Activated CD8-positive, alpha-beta memory T cell treated with anti-CD3 and anti-CD28 coated beads for 24 hours (primary cell): ENCODE data around the gene HINT1.
"Not testable (repeated sequence)": the region's sequence is repeated elsewhere in the genome, so short reads cannot be mapped to it uniquely, and the experiment has no call there.

ENCODE experiments used
- DNase-seq: peaks from one replicate; pipeline ENCODE4 v3.0.0-alpha.2; 2020

HINT1 gene

DNA sequence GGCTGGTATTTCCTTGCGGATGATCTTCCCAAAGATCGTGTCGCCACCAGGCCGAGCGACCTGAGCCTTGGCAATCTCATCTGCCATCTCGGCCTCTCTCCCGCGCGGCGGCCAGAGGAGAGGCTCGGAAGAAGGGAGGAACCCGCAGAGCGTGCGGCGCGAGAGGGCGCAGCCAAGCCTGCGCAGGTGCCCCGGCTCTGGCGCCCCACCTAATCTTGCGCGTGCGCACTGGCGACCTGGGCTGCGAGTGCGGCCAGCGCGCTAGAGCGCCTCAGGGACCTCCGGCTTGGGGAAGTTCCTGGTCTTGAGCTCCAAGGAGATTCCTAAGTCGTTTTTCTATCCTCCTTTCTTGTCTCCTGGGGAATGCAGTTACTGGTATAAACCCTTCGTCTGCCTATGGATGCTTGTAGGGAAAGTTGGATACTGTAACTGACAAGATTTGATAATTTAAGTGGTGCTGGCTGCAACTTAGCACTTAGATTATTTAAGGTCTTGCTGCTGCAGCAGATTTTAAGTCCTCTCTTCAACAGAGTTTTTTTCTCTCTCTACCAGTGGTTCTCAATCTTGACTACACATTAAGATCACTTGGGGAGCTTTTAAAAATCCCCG is at the start of gene HINT1:
HINT1 (minus strand) TSS at position 138 of the 609 bp plus-strand sequence; CDS start at position 87, 51 bp downstream.
- DNase-seq = peak; percentile 97

DNA sequence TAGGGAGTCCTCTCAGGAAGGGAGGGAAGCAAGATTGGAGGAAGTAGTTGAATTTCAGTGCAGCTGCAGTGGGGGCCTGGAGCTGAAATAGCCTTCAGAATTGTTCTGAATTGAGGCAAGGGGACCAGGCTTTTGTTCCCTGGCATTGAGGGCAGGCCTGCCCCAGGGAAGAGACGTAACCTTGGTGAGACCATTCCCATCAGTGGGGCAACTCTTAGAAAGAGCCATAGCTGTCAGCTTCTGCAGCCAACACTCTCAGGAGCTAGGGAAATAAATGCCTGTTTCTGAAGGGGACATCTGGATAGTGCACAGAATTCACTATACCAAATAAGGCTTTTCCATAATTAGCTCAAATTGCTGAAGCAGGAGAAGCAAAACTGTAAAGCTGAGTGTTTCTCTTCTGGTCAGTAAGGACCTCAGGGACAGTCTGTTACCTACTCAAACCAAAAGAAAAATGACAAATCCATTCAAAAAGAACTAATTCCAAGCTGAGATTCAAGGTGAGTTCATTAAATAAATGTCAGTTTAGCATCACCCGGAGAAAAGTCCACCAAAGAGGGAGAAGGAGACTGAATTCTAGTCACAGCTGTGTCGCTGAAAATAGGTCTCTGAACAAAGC is 49.7 kb upstream of the HINT1 start:
- DNase-seq = no peak

DNA sequence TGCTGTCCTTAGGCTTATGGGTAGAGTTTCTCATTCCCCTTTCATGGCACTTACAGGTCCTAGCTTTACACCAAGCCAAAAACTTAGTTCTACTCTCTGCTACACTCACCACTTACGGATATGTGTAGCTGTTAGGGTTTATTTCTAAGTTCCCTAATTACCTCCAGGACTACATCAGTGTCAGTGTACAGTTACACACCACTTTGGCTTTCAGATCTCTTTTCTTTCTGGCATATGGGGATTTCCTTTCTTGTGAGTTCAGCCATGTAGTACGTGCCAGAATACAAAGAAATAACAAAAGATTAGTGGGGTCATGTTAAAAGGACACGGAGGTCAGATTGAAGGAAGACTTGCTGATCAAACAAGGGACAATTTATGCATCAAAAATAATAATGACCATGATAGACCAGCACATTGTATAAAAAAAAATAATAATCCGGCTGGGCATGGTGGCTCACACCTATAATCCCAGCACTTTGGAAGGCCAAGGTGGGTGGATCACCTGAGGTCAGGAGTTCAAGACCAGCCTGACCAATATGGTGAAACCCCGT is 47.5 kb upstream of the HINT1 start:
- no peak for DNase-seq

DNA sequence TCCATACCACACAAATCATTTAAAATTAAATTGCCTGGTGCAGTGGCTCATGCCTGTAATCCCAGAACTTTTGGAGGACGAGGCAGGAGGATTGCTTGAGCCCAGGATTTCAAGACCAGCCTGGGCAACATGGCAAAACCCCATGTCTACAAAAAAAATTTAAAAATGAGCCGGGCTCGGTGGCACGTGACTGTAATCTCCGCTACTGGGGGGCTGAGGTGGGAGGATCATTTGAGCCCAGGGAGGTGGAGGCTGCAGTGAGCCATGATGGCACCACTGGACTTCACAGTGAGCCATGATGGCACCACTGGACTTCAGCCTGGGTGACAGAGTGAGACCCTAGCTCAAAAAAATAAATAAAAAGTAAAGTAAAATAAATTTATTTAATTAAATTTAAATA is 46.6 kb upstream of the HINT1 start:
- no peak for DNase-seq

DNA sequence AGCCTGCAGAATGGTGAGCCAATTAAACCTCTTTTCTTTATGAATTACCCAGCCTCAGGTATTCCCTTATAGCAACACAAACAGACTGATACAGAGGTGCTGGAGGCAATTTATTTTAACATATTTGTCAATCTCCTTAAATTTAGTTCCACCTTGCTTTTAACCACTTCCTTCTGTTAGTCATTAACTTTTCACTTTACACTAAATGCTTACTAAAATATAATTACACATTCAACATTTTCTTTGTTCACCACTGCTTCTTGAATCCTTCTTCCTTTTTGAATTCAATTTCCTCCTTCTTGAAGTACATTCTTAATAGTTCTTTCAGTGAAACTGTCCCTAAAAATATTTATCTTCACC is 45.1 kb upstream of the HINT1 start:
- no peak for DNase-seq

DNA sequence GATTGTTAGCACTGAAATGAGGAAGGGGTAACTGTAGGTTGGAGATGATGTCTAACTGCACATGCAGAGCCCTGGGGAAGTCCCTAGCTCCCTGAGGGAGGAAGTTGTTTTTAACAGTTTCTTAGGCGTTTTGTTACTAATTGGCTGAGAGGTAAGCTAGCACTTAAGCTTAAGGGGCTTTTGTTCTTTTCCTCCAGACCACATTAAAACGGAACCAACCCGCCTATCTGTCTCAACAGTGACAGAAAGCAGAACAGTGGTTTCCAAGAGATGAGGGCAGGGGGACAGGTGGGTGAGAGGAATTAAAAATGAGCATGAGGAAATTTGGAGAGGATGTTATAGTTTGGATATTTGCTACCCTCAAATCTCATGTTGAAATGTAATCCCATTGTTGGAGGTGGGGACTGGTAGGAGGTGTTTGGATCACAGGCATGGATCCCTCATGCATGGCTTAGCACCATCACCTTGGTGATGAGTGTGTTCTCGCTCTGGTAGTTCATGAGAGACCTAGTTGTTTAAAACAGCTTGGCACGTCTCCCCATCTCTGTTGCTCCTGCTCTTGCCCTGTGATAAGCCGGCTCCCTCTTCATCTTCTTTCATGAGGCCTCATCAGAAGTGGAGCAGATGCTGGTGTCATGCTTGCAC is 44.6 kb upstream of the HINT1 start:
- peak; percentile 71 for DNase-seq

DNA sequence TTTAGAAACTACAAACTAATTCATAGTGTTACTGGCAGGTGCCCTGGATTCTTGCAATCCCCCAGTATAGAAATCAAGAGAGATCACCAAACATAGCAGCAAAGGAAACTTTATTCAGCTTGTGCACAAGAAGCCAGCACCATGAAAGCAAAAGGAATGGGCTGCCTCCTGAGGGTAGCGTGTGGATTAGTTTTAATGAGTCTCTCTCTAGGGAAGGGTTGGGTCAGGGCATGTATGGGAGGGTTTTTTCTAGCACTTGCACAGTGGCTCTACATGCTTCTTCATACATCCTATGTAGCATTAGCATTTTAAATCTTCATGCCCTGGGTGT is 44.1 kb upstream of the HINT1 start:
- peak; percentile 67 for DNase-seq

DNA sequence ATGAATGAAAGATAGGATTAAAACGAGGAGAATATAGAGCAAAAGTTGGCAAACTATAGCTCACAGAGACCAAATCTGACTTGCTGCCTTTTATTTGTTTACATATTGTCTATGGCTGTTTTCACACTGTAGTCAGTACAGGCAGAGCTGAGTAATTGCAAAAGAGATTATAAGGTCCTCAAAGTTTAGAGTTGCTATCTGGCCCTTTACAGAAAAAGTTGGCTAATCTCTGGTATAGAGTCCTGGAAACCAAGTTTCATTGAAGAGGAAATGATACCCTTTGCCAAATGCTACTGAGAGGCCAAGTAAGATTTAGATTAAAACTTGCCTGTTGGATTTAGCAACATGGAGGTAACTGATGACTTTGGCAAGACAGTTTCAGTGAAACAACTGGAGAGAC is 41.7 kb upstream of the HINT1 start:
- DNase-seq = no peak

DNA sequence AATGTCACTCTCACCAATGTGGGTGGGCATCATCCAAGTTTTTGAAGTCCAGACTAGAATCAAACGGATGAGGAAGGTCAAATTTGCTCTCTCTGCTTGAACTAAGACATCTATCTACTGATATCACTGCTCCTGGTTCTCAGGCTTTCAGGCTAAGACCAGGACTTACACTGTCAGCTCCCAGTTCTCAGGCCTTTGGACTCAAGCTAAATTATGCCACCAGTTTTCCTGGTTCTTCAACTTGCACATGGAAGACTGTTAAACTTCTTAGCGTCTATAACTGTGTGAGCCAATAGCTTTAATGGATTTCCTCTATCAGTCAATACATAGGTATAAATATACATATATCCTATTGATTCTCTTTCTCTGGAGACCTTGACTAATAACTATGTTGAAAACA is 41.0 kb upstream of the HINT1 start:
- no peak for DNase-seq

DNA sequence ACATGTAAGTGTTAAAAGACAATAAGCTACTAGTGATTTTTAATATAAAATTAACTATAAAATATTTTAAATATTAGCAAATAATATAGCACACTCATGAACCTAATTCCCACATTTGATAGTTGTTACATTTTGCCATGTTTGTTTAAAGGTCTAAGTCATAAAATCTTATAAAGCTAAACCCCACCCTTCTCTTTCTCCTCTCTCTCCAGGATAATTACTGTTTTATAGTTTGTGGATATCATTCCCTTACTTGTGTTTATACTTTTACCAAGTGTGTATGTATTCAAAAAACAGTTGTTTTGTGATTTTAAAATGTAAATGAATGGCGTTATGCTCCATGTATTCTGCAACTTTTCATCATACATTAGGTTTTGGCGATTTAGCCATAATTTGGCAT is 39.9 kb upstream of the HINT1 start:
- DNase-seq = no peak

DNA sequence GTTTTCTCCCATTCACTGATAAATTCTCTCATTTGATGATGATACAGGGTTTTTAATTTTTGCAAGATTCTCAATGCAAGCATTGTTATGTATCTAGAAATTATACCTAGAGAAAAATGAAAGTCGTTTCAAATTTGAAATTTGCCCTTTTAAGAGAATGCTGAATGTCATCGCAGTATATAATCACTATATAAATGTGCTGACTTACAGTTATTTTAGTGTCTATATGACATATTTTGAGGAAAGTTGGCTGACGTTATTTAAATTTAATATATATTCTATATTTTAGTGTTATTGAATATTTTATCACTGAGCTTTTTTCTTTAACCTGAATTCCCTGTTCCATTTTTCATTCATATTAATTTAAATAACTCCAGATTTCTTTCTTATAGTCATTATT is 35.5 kb upstream of the HINT1 start:
- DNase-seq = no peak

DNA sequence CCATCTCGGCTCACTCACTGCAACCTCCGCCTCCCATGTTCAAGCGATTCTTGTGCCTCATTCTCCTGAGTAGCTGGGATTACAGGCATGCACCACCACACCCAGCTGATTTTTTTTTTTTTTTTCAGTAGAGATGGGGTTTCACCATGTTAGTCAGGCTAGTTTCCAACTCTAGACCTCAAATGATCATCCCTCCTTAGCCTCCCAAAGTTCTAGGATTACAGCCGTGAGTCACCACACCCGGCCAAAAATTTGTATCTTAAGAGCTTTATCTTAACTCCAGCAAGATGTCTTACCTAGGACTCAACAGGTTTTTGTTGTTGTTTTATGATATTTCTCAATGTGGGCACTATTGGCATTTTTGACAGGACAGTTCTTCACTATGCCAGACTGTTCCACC is 33.6 kb upstream of the HINT1 start:
- no peak for DNase-seq

DNA sequence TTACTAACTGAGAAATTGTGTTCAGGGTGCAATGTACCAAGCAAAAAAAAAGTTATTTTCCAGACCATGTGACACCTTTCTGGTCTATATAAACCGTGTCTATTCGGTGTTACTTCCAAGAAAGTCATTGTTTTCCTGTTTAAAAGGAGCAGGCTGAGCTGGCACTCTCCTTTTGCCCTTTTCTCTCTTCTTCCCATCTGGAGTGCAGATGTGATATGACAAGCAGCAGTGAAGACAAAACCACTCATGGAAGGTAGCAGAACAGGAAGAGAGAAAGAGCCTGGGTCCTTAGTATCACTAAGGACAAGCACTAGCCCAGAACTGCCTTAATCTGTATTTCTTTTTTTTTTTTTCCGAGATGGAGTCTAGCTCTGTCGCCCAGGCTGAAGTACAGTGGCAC is 31.3 kb upstream of the HINT1 start:
- no peak for DNase-seq

DNA sequence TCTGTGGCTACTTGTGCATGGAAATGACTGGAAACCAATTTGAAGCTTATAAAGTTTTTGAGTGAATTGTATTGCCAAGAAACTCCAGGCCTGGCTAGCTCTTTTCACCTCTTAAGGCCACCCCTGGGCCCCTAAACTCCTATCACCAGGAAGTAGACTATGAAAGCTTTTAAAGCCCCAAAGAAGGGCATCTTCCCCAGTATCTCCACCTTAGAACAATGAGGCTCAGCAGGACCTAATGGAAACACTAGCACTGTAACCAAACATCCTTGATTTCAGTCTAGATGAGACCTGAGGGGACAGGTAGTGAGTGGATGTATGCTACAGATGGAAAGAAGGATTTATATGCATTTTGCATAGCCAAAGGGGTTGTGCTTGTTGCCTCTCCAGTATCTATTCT is 30.6 kb upstream of the HINT1 start:
- no peak for DNase-seq

DNA sequence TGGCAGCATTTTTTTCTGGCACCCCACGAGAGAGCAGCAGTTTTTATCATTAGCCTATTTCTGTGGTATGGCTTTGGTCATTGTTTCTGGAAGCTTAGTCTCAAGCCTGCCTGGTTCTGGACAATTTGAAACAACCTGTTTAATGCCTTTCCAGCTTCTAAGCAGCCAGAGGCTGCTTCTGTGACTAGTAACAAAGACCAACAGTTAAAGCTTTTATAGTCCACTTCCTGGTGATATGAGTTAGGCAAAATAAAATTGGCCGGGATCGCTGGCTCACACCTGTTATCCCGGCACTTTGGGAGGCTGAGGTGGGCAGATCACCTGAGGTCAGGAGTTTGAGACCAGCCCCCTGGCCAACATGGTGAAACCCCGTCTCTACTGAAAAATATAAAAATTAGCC is 29.7 kb upstream of the HINT1 start:
- no peak for DNase-seq

DNA sequence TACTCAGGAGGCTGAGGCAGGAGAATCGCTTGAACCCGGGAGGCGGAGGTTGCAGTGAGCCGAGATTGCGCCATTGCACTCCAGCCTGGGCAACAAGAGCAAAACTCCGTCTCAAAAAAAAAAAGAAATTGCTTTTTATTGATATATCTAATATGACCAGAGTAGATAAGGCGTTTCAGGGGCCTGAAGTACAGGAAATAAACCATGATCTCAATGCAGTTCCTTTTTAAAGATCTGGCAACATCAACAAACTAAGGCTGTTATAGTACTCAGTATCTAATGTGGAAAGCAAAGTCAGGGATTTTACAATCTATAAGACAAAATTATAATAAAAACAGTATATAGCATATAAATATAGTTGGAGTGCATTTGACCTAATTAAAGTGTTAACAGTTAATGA is 28.8 kb upstream of the HINT1 start:
- not testable (repeated sequence) for DNase-seq

DNA sequence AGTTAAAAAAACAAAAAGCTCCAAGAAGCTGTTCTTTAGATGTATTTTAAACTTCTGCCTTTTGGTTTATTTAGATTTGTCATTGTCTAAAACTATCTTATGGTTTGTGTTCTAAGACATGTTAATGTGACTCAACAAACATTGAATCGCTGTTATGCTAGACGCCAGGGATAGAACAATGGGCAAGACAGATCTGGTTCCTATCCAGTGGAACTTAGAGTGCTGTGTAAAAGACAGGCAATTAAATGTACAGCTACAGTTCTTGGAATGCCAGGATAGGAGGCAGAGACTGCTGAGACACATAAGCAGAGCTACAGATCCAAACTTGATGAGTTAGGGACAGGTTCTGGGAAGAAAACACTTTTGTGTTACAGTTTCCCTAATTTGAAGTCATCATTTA is 28.1 kb upstream of the HINT1 start:
- no peak for DNase-seq

DNA sequence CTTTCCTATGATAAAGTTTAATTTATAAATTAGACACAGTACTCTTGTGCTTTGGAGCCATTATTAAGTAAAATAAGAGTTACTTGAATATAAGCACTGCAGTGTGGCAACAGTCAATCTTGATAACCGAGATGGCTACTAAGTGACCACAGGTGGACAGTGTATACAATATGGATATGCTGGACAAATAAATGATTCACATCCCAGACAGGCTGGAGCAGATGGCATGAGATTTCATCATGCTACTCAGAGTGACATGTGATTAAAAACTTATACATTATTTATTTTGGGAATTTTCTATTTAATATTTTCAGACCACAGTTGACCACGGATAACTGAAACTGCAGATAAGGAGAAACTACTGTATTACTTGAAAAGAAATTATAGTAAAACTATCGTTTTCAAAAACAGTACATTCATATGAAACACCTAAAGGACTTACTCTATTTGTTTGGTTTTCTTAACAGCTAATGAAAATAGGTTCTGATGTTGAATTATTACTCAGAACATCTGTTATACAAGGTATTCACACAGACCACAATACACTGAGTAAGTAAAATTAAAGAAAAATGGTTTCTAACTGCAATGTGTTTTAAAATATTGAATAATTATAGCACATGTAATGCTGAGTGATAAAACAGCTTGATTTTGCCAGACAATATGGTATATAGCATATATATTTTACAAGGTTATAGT is 21.7 kb upstream of the HINT1 start:
- no peak for DNase-seq

DNA sequence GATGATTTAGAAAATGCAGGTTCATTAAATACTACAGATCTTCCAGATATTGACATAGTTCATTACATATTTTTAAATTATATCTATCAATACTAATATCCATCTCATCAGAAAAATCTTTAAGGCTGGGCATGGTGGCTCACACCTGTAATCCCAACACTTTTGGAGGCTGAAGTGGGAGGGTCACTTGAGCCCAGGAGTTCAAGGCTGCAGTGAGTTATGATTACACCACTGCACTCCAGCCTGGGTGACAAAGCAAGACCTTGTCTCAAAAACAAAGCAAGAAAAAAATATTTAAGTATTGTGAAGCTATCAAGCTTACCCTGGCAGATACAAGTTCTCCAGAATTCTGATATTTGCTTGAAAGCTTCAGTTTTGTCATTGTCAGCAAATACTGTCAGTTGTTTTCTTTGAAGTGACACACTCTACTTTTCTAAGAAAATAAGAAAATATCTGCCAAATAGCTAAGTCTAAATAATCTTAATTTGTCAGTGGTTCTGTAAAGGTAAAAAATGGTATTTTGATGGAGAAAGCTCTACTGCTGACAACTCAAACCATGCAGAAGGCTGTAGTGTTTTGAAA is 20.6 kb upstream of the HINT1 start:
- no peak for DNase-seq

DNA sequence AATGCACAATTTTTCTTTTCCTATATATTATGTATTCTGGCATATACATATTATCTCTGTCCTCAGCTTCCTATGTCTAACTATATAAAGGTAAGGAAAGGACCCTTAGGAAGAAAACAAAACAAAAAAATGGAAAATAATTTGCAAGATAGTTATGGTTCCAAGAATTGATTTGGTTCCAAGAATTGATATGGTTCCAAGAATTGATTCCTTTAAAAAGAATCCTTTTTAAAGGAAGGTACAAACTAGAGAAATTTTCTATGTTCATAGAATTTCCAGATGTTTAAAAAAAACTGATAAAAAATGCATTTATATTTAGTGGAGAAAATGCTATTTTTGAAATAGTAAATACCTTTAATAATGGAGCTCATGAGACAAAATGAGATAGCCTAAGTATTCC is 17.8 kb upstream of the HINT1 start:
- DNase-seq = no peak

DNA sequence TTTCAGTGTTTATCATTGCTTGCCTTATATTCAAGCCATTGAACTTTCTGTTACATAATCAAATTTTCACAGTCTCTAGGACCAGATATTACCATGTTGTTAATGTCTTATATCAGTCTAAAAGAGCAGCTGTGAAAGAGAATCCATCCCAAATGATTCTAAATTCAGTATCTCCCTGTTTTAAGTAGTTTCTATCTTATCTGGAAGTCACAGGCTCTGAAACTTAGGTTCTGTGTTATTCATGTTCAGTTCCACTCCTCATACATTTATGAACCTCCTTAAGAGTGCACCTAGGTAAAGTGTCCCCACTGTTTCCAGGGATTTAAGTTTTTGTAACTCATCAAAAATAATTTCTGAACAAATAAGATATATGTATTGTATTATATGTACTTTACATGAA is 15.4 kb upstream of the HINT1 start:
- no peak for DNase-seq

DNA sequence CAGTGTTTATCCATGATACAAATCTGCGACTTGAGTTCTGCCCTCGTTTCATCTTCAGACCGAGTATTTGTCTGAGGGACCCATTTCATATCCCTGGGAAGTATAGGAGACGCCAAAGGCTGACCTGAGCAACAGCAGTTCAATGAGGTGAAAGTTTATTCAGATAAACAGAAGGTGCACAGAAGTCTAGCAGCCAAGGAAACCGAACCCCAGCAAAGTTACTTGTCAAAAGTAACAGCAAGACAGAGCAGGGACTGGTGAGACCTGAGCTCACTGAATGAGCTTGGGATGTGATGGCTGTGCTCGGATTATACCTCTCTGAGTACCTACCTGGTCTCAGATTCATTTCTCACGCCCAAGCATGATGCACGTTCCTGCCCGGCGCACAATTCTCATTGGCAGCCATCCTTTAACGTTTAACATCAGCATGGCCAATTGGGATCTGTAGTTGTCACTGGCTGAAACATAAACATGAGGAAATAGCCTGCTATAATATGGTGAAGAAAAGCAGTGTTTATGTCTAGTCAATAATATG is 6.3 kb upstream of the HINT1 start:
- DNase-seq = no peak

DNA sequence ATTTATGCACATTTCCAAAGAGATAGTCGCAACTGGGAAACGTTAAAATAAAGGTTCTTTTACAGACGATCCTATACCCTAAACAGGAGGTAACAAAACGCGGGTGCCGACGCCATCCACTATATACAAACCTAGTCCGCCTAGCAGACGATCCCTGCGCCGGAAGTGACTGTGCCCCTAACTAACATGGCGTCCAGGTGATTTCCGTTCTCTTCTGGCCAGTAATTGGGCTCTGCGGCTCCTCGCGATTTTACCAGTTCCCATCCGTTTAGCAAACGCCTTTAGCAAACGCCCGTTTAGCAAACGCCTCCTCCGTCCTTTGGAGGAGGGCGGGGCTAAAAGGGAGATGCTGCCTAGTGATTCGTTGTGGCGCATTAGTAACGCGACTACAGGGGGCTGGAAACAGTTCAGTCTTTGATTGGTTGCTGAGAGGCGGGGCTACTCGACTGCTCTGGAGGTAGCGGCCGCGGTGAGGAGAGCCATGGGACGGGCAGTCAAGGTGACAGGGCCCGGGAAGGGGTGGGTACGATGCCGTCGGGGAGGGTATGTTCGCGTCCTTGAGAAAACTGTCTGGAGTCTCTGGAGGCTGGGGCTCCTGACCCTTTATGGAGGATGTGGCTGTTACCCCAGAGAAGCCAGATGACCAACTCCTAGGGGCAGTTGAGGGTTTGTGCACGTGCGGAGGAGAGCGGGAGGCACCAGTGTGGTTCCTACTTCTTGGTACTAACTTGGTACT is 5.7 kb upstream of the HINT1 start, which contains the start of gene LYRM7:
LYRM7 (plus strand) TSS at position 405 of the 736 bp plus-strand sequence; CDS start at position 482, 77 bp downstream.
- DNase-seq = peak; percentile 92
